Measurements from ENCODE around the gene NSG2. TPM values are rescaled to one million over a fixed set of nuclear protein-coding genes. Genes with fewer than 3 reads are reported as not detected.

The NSG2 gene
- total RNA-seq, 2 experiments from 2014 or later, result not detected

DNA sequence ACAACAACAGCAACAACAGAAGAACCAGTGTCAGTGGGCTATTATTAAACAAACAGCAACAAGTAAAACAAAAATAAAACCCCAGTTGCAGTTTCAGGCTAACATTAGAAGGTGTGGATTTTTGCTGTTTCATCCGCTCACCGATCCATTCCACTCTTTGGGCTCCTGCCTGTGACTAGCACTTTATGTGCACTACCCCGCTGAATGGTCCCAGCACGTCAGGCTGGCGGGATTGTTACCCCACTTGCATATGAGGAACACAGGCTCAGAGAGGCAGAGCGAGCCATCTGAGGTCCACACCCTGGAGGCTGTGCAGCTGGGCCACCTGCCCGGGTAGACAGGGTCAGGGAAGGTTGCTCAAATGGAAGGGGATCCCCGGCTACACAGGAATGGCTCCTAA, 26.0 kb downstream of the NSG2 start:
- no peaks in the 10 kb centered on the region for H3K79me2 ChIP-seq (ENCODE audit: insufficient read depth, low read depth, low read length)
- ChIA-PET POLR2A (no interaction called here), CTCF (ENCODE audit: unreplicated experiment) (no interaction called here)
- H4K20me1 ChIP-seq (ENCODE audit: insufficient read depth, low read length), result no peaks in the 10 kb centered on the region
- no peak for DNase-seq (ENCODE audit: low spot score)
- no peaks in the 10 kb centered on the region for H3K9me2 ChIP-seq (ENCODE audit: insufficient read depth, low read length)
- no peaks in the 10 kb centered on the region for H3K4me1 ChIP-seq (ENCODE audit: insufficient read depth, low read length, poor library complexity, severe bottlenecking)
- no peak overlapping the region for H3K27ac ChIP-seq (ENCODE audit: low read depth, low read length, poor library complexity, severe bottlenecking)
- no peak overlapping the region for H2AFZ ChIP-seq (ENCODE audit: low read length)
- H3K4me3 ChIP-seq (ENCODE audit: low read depth, low read length, poor library complexity, severe bottlenecking), result no peak overlapping the region
- BruUV-seq (replicated peaks), result no TSS peak
- TF ChIP-seq EZH2phosphoT487 (IDR thresholded peaks at IDR 0.05; ENCODE audit: borderline replicate concordance, low read depth, low read length), result no peak
- TF ChIP-seq, protein P1, sequence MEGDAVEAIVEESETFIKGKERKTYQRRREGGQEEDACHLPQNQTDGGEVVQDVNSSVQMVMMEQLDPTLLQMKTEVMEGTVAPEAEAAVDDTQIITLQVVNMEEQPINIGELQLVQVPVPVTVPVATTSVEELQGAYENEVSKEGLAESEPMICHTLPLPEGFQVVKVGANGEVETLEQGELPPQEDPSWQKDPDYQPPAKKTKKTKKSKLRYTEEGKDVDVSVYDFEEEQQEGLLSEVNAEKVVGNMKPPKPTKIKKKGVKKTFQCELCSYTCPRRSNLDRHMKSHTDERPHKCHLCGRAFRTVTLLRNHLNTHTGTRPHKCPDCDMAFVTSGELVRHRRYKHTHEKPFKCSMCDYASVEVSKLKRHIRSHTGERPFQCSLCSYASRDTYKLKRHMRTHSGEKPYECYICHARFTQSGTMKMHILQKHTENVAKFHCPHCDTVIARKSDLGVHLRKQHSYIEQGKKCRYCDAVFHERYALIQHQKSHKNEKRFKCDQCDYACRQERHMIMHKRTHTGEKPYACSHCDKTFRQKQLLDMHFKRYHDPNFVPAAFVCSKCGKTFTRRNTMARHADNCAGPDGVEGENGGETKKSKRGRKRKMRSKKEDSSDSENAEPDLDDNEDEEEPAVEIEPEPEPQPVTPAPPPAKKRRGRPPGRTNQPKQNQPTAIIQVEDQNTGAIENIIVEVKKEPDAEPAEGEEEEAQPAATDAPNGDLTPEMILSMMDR (conservative IDR thresholded peaks at IDR 0.05; ENCODE audit: low read length), result no peak
- H3K4me2 ChIP-seq (ENCODE audit: low read length), result no peak overlapping the region
- H3K9me3 ChIP-seq (ENCODE audit: low read length), result no peaks in the 10 kb centered on the region
- no peaks in the 10 kb centered on the region for H3K36me3 ChIP-seq (ENCODE audit: insufficient read depth, low read length)
- intact Hi-C loops (cut with micrococcal nuclease; ENCODE audit: unreplicated experiment), result no loop called here

DNA sequence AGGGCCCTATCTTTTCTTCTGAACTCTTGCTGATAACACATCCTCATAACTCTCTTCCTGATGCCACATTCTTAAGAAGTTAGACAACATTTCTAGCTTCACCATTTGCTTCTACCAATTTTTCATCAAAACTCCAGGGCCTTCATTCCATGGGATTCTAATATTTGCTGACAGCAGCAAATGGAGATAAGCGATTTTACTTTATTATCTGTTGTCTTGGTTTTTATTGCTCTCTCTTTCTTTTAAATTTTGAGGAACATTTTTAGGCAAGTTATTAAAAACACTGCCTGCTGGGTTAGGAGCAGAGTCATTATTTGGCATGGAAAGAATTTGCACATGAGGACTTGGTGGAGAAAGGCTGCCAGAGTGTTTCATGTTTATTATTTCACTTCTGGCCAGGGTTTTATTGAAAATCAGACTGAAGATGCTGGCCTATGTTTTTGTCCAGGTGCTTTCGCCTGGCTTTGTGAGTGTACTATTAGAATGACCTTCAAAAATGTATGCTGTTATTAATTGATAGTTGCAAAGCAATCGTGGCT, 27.7 kb downstream of the NSG2 start:
- no peaks in the 10 kb centered on the region for H3K9me3 ChIP-seq (ENCODE audit: low read length)
- TF ChIP-seq, protein P1 (conservative IDR thresholded peaks at IDR 0.05; ENCODE audit: low read length), result no peak
- no peak for TF ChIP-seq EZH2phosphoT487 (IDR thresholded peaks at IDR 0.05; ENCODE audit: borderline replicate concordance, low read depth, low read length)
- no peak overlapping the region for H3K4me2 ChIP-seq (ENCODE audit: low read length)
- no peaks in the 10 kb centered on the region for H4K20me1 ChIP-seq (ENCODE audit: insufficient read depth, low read length)
- no peaks in the 10 kb centered on the region for H3K9me2 ChIP-seq (ENCODE audit: insufficient read depth, low read length)
- H3K36me3 ChIP-seq (ENCODE audit: insufficient read depth, low read length), result no peaks in the 10 kb centered on the region
- no peak overlapping the region for H3K27ac ChIP-seq (ENCODE audit: low read depth, low read length, poor library complexity, severe bottlenecking)
- no peaks in the 10 kb centered on the region for H3K79me2 ChIP-seq (ENCODE audit: insufficient read depth, low read depth, low read length)
- ChIA-PET POLR2A (no interaction called here), CTCF (ENCODE audit: unreplicated experiment) (no interaction called here)
- no peaks in the 10 kb centered on the region for H3K4me1 ChIP-seq (ENCODE audit: insufficient read depth, low read length, poor library complexity, severe bottlenecking)
- H3K4me3 ChIP-seq (ENCODE audit: low read depth, low read length, poor library complexity, severe bottlenecking), result no peak overlapping the region
- H2AFZ ChIP-seq (ENCODE audit: low read length), result no peak overlapping the region
- intact Hi-C loops (cut with micrococcal nuclease; ENCODE audit: unreplicated experiment), result no loop called here
- no TSS peak for BruUV-seq (replicated peaks)
- DNase-seq (ENCODE audit: low spot score), result no peak

DNA sequence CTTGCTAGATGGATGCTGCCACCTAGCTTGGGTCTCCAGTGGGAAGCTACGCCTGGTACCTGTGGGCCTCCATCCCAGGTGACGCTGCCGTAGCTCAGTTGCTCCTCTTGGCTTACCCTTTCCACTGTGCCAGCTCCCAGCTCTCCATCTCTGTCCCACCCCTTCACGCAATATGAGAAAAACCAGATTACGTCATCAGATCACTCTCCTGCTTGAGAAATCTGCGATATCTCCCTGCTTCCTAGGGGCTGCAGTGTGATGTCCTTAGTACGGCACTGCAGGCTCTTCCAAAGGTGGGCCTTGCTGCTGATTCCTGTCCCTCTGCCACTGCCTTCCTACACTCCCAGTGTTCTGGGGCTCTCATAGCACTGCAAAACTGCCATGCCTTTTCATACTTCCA, 28.9 kb downstream of the NSG2 start:
- intact Hi-C loops (cut with micrococcal nuclease; ENCODE audit: unreplicated experiment), result no loop called here
- H4K20me1 ChIP-seq (ENCODE audit: insufficient read depth, low read length), result no peaks in the 10 kb centered on the region
- H3K27ac ChIP-seq (ENCODE audit: low read depth, low read length, poor library complexity, severe bottlenecking), result no peak overlapping the region
- no peak overlapping the region for H3K4me2 ChIP-seq (ENCODE audit: low read length)
- no peaks in the 10 kb centered on the region for H3K9me2 ChIP-seq (ENCODE audit: insufficient read depth, low read length)
- no peak overlapping the region for H2AFZ ChIP-seq (ENCODE audit: low read length)
- POLR2A ChIA-PET, result interaction anchor here (0.5 to 1.0 kb wide), 3 partner anchors 10 to 146 kb away, joined by 3 to 4 read pairs (median 3); no protein-coding TSS in a partner anchor
- TF ChIP-seq, protein P1 (conservative IDR thresholded peaks at IDR 0.05; ENCODE audit: low read length), result no peak
- no peak for TF ChIP-seq EZH2phosphoT487 (IDR thresholded peaks at IDR 0.05; ENCODE audit: borderline replicate concordance, low read depth, low read length)
- CTCF ChIA-PET (ENCODE audit: unreplicated experiment), result no interaction called here
- no peaks in the 10 kb centered on the region for H3K9me3 ChIP-seq (ENCODE audit: low read length)
- no TSS peak for BruUV-seq (replicated peaks)
- no peak overlapping the region for H3K4me3 ChIP-seq (ENCODE audit: low read depth, low read length, poor library complexity, severe bottlenecking)
- no peaks in the 10 kb centered on the region for H3K4me1 ChIP-seq (ENCODE audit: insufficient read depth, low read length, poor library complexity, severe bottlenecking)
- DNase-seq (ENCODE audit: low spot score), result no peak
- no peaks in the 10 kb centered on the region for H3K79me2 ChIP-seq (ENCODE audit: insufficient read depth, low read depth, low read length)
- H3K36me3 ChIP-seq (ENCODE audit: insufficient read depth, low read length), result no peaks in the 10 kb centered on the region
